Stomach (tissue), 4 donors: Measurements from ENCODE around the gene GPR37L1.

Experiments
- EP300 ChIP-seq: sonication (generic); formaldehyde crosslinking; IDR thresholded peaks from one replicate; pipeline ENCODE4 v1.6.1; 2017; ENCODE audit warnings: antibody characterized with exemption
- POLR2A ChIP-seq, 4 donors: fragments of 450-650 bp; IDR thresholded peaks; one replicate each; pipeline ENCODE4 v1.6.1; 2016; ENCODE audit warnings: antibody characterized with exemption in 4 of 4, control low read depth in 2 of 4, mild to moderate bottlenecking in 1 of 4, moderate library complexity in 1 of 4
- POLR2AphosphoS5 ChIP-seq, 3 donors: sonication (generic); formaldehyde crosslinking; IDR thresholded peaks; one replicate each; pipeline ENCODE4 v1.6.1; 2016; ENCODE audit warnings: antibody characterized with exemption in 3 of 3
- TF ChIP-seq, protein P1 (sequence below), 7 experiments: fragments of 450-650 bp in 4 of 7; fragments of 200-600 bp in 3 of 7; sonication (generic) in 3 of 7; IDR thresholded peaks; one replicate each; pipeline ENCODE4 v1.5.1; 2016 to 2019; ENCODE audit warnings: antibody characterized with exemption in 7 of 7, control low read depth in 2 of 7, mild to moderate bottlenecking in 1 of 7

DNA sequence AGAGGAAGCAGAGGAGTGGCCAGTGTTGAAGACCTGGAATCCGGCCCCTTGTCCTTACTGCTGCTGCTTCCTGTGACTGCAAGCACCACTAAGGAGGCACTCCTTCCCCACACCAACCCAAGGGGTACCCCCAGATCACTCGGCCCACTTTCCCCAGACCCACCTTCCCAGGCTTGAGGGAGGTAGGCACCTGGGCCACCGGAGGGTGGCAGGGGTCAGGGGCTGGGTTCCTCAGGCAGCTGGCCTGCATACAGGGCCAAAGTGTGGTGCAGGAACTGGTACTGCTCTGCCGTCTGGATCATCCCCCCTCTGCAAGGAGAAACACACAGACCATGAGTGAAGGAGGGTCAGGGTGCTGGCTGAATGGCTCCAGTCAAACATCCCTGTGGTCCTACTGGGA is 25.7 kb downstream of the GPR37L1 start:
- TF ChIP-seq POLR2A (IDR thresholded peaks at IDR 0.05) (no peak), EP300 (no peak), POLR2AphosphoS5 (IDR thresholded peaks at IDR 0.05) (no peak)
- TF ChIP-seq, protein P1, sequence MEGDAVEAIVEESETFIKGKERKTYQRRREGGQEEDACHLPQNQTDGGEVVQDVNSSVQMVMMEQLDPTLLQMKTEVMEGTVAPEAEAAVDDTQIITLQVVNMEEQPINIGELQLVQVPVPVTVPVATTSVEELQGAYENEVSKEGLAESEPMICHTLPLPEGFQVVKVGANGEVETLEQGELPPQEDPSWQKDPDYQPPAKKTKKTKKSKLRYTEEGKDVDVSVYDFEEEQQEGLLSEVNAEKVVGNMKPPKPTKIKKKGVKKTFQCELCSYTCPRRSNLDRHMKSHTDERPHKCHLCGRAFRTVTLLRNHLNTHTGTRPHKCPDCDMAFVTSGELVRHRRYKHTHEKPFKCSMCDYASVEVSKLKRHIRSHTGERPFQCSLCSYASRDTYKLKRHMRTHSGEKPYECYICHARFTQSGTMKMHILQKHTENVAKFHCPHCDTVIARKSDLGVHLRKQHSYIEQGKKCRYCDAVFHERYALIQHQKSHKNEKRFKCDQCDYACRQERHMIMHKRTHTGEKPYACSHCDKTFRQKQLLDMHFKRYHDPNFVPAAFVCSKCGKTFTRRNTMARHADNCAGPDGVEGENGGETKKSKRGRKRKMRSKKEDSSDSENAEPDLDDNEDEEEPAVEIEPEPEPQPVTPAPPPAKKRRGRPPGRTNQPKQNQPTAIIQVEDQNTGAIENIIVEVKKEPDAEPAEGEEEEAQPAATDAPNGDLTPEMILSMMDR (IDR thresholded peaks at IDR 0.05) = no peak
